ENCODE results near the gene CHMP1B.

GRCh38 chr18:11828786-11829432, 22.3 kb upstream of the CHMP1B start:
- TF ChIP-seq EZH2 (IDR thresholded peaks at IDR 0.05): no peak
- no peak for TF ChIP-seq POLR2AphosphoS5 (IDR thresholded peaks at IDR 0.05; ENCODE audit: borderline replicate concordance, low read depth, low read length)
- no peak for TF ChIP-seq FOXP2 (optimal IDR thresholded peaks at IDR 0.05; ENCODE audit: control extremely low read depth, extremely low read length, insufficient read depth)

All from SK-N-MC (cell line).